Hematopoietic multipotent progenitor cell treated with erythropoietin and hydrocortisone succinate and interleukin-3 and kit ligand, for 6 days (in vitro differentiated cells): ENCODE data around the gene ENPP1.

ENCODE experiments used
- DNase-seq: peaks from one replicate; pipeline ENCODE4 v3.0.0-alpha.2; 2015

Gene ENPP1

DNA sequence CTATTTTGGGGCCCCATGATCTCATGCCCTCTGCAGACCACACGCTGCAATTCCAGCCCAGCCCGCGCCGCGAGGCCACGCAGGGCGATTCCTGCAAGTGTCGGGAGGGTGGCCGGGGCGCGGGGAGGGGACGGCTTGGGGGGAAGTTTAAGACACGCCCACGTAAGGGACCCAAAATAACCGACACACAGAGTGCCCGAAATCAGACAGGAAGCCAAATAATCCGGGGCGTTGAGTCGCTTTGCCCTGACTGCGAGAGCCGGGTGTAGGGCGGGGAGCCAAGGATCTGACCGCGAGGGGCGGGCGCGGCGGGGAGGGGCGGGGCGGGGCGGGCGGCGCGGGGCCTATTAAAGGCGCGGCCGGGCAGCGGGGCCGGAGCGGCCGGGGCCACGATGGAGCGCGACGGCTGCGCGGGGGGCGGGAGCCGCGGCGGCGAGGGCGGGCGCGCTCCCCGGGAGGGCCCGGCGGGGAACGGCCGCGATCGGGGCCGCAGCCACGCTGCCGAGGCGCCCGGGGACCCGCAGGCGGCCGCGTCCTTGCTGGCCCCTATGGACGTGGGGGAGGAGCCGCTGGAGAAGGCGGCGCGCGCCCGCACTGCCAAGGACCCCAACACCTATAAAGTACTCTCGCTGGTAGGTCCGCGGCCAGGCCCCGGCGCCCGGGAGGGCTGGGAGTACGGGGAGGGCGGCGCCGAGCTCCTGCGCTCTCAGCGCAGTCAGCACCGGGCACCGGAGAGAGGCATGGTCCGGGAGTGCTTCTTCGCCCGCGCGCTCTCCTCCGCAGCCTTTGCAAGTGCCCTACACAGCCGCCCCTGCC, at the start of gene ENPP1:
TSS of gene ENPP1 (plus strand) at position 377 of the 816 bp plus-strand sequence. CDS start at position 393, 16 bp downstream.
- peak; percentile 72 for DNase-seq

DNA sequence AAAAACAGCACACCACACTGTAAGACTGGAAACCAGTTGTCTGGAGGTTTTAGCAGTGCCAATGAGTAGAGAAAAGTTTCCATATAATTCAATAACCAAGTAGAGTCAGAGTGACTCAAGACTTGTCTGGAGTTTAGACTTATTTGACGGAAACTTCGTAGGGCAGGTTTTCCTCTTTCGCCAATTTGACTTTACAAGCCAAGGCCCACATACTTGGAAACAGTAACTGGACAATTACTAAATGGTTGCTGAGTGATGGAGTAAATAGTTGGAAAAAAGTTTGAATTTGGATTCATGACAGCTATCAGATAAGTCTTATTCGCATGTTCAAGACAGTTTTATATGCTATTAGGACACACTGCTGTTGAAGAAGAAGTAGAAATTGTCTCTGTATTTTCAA, 48.9 kb upstream of the ENPP1 start:
- DNase-seq: no peak

DNA sequence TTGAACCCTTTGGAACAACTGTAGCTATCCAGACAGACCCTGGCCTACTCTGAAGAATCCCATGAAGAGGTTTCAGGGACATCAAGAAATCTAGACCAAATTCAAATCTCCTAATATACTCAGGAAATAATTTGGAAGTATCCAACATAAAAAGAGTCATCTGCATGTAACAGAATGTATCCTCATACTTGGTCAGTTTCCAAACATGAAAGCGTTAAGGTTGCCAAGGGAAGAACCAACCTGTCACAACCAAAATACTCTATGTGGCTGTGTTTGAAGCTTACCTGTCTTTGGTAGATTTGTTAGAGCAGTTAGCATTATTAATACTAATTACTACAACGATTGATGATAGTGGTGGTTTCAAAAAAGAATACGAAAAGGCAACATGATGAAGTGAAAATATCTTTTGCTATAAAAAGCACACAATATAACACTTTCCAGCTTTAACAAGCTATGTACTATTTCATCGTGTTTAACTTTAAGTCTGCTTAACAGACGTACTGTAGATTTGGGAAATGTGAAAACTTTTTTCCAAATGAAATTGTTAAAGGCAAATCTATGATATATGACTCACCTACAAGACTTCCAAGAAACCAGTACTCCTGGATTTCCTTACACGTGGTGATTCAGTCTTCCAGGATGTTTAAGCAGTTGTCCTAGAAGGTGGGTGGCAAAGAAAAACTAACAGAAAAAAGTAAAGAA, 46.6 kb upstream of the ENPP1 start:
- no peak for DNase-seq

DNA sequence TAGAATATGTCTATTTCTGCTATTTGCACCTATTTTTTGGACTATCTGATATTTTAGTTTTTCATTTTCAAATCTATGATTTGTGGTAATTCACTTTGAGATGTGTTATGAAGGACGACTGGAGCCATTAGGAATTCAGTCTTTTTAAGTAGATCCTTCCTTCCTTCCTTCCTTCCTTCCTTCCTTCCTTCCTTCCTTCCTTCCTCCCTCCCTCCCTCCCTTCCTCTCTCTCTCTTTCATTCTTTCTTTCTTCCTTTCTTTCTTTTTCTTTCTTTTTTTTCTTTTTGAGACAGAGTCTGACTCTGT, 46.1 kb upstream of the ENPP1 start:
- DNase-seq: no peak

DNA sequence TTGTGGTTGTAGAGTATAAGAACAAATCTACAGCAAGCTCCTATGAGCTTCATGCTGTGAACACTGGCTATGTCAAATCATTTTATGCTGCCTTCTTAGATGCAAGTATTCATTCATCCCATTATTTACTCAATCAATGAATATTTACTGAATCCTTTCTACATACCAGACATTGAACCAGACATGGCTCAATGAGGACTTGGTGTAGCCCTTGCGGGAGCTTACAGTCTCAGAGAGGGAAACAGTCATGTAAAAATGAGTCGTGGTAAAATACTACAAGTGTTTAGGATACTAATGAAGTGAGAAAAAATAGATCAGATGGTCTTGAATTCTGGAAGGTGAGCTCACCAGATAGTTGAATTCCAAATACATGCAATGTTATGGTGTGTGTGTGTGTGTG, 44.8 kb upstream of the ENPP1 start:
- no peak for DNase-seq

DNA sequence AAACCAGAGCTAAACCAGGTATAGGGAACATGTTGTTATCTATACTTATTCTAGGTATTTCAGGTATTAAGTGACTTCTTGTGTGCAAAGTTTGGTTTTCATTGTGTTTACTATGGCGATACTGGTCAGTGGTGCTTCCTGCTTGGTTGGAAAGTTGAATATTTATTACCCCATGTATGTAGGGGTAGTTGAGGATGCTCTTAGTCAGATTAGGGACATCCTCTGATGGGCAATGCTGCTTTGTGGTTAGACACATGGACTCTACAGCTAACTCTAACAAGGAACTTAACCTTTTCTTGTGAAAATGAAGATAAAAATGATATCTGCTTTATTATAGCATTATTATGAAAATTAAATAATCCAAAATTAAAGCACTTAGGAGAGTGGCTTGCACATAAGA, 44.1 kb upstream of the ENPP1 start:
- DNase-seq: no peak

DNA sequence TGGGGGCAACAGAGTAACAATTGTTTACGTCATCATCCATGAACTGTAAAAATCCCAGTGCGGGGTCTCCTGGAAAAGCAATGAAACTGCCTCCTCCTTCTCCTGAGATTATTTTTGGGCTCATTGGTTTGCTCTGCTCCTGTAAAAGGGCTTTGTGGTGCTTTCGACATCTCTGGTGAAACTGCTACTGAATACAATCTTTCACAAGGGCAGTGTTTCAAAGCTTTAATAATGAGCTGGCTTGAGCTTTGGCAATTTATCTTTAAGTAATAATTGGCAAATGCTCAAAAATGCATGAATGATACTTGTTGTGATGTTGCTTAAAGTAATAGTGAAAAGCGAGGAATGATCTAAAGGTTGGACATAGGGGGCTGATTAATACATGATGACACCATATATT, 43.5 kb upstream of the ENPP1 start:
- no peak for DNase-seq

DNA sequence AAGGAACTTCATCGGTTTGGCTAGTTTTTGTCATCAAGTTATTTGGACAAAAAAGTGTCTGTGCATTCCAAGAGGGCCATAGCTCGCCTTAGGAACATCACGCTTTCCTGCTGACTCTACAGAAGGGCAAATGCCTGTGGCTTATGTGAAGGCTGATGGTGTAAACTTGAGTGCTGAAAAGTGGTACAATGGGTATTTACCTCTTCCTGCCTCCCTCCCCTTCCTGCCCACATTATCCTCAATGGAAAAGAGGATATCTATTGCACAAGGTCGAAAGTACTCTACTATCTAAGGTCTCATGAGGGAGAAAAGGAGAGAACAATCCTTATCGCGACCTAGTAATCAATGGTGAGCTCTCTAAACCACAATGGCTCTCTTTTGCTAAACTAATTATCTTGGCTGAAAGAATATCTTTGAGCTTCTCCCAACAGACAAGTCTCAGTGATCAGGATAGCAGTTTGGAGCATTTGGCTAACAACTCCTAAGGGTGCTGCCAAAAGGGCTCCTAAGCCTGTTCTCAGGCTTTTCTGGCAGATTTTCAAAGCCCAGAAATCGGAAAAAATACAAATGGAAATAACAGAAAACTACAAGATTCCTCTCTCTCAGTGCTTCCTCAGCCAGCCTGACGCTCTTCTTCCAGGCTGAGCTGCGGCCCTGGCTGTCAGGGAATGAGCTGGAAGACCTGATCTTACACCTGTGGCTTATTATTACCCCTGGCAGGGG, 42.6 kb upstream of the ENPP1 start:
- DNase-seq: no peak

DNA sequence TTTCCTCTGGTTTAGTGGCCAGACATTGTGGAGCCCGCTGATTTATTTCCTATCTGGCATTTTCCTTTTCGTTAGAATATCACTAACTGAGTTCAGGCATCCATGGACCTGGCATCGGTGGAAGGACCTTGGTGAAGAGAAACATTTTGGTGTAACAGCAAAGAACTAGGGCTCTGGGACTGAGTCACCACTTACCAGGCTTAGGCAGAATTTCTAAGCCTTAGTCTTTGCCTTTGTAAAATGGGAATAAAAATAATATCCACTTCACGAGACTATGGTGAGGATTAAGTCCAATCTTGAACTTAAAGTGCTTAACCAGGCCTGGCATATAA, 42.0 kb upstream of the ENPP1 start:
- DNase-seq: no peak

DNA sequence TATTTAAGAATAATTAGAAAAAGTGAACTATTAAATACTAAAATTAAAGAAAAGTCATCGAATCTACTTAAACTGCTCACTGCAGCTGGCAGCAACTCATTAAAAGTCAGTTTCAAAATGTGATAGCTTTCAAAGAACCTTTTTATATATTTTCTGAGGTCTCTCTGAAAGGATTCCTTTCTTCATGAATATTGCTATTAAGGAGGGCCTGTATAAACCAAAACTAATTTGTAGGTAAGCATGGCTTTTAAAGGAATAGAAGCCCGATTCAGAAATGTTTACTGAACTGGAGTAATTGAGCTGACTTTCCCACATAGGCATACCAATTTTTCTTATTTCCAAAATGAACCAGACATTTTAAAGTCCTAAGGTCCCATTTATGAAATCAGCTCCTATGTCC, 41.2 kb upstream of the ENPP1 start:
- no peak for DNase-seq

DNA sequence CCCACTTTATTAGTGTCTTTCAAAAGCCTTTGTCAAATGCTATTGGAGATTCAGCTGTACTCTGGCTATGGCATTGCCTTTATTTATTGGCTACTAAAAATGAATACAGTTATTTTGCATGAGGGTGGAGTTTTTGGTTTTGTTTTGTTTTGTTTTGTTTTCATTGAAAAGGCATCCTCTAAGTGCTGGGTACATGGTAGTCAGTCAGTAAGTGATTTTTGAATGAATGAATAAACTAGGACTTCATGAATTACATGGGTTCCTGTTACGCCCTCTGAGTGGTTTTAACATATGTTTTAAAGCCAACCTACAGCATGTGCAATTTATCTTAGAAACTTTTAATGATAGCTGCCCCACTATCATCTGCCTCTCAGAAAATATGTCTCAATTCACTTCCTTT, 38.9 kb upstream of the ENPP1 start:
- DNase-seq: no peak

DNA sequence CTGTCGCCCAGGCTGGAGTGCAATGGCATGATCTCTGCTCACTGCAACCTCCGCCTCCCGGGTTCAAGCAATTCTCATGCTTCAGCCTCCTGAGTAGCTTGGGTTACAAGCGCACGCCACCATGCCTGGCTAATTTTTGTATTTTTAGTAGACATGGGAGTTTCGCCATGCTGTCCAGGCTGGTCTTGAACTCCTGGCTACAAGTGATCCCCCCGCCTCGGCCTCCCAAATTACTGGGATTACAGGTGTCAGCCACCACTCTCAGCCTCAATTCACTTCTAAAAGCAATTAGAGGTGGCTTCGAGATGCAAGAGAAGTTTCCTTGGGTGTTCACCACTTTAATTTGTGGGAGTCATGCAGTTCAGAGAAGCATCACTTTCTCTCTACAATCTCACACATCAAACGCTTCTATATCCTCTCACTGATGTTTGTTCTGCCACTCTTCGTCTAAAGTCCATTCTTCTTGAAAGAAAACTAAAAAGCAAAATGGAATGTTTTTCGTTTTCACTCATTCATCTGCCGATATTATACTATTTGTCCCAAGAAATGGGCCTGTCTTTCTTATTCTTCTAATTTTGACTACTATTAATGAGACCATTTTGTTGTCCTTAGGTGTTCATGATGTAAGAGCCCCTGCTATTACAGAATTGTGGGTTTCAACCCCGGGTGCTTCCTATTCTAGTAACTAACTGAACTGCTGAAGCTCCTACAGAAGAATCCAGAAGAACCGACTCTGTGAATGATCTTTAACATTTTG, 38.3 kb upstream of the ENPP1 start:
- no peak for DNase-seq

DNA sequence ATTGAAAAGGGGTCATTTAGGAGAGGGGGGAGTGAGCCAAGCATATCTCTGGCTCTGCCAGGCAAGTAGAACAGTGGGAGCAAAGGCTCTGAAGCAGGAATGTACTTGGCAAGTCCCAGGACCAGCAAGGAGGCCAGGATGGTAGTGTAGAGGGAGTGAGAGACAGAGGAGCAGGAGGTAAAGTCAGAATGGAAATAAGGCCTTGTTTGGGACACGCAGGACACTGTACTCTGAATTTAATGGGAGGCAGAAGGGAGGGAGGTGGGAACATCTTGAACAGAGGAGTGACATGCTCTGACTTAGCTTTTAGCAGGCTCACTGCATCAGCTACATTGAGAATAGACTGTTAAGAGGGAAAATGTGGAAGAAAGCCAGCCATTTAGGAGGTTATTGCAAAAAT, 37.0 kb upstream of the ENPP1 start:
- DNase-seq: no peak

DNA sequence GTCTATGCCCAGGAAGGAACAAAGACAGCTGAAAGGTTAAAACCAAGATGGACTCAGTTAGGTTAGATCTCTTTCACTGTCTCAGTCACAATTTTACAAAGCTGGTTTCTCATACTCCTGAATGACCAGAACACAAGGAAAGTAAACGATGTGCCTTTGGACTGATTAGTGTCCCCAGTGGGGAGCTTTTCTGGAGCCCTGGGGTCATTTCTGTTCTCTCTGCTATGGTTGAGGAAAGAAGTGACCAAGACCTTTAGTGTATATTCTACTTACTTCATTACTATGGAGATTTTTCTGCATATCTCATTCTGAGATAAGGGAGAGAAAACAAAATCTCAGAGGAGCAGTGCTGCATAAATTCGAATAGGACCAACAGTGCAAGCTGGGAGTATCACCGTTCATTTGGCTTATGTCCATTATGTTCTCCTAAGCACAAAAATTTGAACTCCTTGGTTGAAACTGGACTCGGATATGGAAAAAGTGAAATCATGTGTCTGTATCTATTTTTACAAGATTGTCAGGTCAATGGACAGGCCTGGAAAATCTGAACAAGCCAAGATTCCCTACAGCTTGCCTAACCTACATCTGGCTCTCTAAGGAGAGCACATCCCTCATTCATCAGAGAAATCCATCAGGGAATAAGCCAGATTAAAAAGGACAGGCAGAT, 34.4 kb upstream of the ENPP1 start:
- DNase-seq: no peak

DNA sequence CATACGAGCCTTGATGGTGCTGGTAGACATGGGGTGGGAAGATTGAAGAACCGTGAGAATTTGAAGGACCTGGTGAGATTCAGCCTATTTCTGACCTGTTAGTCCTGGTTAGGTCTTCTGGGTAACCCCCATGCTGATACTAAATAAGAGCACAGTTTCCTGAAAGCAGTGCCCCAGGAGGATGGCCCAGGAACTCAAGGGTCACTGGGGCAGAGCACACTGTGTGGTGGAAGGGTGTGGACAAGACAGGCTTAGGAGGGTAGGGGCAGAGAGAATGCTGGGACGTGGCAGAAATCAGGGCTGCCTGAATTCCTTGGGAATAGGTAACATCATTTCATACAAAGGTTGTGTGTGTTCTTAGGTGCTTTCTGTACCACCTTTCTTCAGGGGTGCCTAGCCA, 31.9 kb upstream of the ENPP1 start:
- DNase-seq: no peak

DNA sequence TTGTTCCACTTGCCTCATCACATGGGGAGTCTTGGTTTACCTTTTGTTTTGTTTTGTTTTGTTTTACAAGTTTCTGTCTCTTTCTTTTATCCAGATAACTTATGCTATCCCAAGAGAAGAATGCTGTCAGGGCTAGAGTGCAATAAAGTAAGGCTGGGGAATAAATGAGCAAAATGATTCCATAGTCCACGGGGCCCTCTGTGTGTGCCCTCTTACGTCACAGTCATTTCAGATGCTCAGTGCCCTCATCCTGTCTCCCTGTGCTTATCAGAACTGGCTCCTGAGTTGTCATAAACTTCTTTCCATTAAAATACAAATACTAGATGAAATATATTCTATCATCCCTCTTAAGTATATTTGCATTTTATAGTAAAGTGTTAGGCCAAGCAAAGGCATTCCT, 30.8 kb upstream of the ENPP1 start:
- DNase-seq: no peak

DNA sequence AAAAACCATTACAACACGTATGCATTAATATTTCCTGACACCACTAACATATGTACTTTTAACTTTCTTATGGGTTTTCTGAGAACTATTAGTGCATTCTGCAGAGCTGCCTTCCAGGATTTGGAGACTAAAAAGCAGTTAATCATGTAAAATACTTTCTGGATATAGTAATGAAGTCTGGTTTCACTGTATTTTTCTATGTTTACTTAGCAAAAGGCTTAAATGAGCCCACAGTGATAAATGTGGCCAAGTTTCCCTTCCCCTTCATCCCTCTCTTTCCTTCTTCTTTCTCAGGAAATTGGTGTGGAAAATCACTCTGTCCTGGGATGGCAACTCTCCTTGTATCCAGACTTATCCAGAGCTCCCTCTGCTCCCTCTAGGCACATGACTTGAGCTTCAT, 29.7 kb upstream of the ENPP1 start:
- no peak for DNase-seq

DNA sequence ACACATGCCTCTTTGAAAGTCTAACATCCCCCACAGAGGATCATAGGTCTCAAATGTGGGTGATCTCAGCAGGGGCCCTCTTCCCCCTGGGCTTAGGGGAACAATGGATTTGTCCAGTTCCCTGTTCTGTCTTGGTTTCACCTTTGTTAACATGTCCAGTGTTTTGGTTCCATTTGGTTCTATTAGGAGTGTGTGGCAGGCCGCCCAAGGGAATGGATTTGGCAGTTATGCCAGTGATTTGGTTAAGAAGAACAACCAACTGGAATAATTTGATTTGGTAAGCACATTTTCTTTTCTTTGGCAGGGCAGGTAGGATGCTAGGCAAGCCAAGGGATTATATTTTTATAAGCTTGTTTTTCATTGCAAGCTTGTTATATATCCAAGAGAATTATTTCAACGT, 28.5 kb upstream of the ENPP1 start:
- no peak for DNase-seq

DNA sequence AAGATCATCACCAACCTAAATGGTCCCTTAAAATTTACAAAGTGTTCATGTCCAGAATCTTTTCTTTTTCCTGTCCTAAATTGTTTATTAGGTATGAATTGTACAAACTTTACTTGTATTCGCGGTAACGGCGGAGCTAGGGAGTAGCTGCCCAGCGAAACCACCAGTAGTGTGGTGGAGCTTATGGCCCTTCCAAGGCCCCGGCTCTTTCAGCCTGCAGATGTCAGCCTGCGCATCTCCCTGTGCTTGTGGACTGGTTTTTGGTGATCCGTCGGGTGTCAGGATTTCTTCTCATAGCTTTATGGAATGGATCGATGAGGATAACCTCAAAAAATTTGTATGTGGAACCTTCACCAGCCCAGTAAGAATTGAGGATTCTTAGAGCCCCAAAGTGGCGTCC, 27.2 kb upstream of the ENPP1 start:
- DNase-seq: no peak

DNA sequence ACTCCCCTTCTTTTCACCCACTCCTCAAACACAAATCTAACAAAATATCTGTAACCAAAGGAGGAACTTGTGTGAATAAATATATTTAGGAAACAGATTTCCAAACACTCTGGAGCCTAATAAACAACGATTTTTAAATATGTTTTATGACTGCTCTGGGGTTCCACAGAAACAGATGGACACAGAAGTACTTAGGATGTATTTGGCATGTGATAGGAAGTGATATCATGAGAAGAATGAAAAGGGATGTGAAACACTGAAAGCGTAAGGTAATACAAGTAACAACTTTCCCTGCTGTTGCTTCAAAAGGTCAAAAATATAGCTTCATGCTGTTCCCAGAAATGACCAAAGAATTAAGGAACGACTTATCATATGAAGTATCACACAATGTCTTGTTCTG, 26.1 kb upstream of the ENPP1 start:
- DNase-seq: no peak

DNA sequence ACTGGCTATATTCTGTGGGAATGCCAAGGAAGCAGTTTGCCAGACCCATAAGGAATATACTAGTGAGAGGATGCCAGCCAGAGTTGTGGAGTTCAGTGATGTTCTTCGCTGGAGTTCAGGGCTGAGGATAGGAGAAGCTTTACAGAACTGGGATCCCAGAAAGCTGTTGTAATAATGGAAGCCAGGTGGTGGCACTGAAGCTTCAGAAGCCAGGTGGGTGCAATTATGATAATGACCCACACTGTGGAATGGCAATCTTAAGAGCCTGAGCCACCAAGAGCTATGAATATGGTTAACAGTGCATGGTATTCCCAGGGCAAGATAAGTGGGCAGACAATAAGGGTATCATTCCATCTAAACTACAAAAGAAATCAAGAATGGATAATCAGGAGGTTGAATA, 25.1 kb upstream of the ENPP1 start:
- no peak for DNase-seq

DNA sequence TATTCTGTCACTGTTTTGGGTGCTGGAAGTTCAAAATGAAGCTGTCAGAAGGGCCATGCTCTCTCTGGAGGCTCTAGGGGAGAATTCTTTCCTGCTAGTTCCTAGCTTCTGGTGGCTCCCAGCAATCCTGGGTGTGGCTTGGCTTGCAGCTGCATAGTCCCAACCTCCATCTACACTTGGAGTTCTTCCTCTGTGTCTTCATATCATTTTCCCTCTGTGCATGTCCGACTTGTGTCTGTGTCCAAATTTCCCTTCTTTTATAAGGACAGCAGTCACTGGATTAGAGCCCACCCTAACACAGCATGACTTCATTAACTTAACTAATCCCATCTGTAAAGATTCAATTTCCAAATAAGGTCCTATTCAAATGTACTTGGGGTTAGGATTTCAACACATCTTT, 23.3 kb upstream of the ENPP1 start:
- DNase-seq: no peak

DNA sequence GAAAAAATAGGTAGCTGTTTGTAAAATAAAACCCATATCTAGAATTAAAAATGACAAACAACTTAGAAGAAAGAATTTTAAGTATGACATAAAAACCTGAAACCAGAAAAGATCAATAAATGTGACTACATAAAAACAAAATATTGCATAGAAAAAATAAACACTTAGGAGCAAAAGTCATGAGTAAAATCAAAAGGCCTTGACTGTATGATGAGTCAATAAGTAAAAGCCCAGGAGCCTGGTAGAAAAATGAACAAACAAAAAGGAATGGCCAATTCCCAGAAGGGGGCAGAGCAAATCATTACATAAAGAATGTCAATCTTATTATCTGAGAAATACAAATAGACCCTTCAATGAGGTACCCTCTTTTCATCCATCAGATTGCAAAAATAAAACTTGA, 20.7 kb upstream of the ENPP1 start:
- no peak for DNase-seq
